ENCODE data around the gene ZNF799.
"Not testable (repeated sequence)": the region's sequence is repeated elsewhere in the genome, so short reads cannot be mapped to it uniquely, and the experiment has no call there.

The ZNF799 gene

DNA sequence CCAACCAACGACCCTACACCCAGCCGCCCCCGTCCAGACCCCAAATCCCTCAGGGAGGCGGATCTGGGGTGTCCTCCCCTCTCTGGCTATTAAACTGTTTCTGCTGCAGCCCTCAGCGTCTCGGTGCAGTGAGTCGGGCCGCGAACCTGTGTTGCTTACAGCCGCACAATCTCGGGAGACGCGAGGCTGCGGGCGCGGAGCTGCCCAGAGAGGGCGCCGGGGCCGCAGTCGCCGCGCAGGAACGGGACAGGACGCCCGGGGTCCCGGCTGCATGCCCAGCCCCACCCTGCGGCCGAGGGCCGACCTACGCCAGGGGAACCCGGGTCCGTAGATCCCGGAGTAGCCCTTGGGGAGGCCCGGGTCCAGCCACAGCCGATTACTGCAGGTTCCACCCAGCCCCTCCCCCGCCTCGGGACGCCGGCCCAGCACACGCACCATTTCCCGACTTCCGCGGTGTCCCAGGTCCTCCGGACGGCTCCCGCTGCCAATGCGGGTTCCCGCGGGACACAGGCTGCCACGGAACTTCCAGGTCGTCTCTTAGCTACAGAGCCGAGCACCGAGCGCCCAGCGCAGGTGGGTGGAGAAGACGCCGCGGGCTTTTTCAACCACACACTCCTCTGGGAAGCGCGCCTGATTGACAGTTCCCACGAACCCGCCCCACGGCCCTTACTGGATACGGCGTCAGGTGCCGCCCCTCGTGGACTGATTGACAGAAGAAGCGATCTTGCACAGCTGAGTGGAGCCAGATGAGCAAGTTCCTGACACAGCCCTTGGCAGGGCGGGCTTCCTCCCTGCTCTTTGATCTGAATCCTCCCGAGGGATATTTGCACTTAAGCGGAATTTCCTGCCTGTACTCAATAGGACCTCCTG lies at the start of gene ZNF799:
ZNF799 (minus strand) TSS at position 639 of the 870 bp plus-strand sequence; CDS start at position 438, 201 bp downstream.
- DNase-seq, result peak; percentile 95

- no peak for DNase-seq
These were observed 49.8 kb upstream of the ZNF799 start for GRCh38 chr19:12450844-12451243.

- DNase-seq, result no peak
These were observed 47.7 kb upstream of the ZNF799 start for GRCh38 chr19:12448808-12449207.

DNA sequence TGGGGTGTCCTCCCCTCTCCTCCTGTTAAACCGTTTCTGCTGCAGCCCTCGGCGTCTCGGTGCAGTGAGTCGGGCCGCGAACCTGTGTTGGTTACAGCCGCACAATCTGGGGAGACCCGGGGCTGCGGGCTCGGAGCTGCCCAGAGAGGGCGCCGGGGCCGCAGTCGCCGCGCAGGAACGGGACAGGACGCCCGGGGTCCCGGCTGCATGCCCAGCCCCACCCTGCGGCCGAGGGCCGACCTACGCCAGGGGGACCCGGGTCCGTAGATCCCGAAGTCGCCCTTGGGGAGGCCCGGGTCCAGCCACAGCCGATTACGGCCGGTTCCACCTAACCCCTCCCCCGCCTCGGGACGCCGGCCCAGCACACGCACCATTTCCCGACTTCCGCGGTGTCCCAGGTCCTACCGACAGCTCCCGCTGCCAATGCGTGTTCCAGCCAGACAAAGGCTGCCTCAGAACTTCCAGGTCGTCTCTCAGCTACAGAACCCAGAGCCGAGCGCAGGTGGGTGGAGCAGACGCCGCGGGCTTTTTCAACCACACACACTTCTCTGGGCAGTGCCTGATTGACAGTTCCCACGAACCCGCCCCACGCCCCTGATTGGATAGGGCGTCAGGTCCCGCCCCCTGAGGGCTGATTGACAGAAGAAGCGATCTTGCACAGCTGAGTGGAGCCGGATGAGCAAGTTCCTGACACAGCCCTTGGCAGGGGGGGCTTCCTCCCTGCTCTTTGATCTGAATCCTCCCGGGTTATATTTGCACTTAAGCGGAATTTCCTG lies 39.7 kb upstream of the ZNF799 start, which contains the start of gene ZNF443:
ZNF443 (minus strand) TSS at position 481 of the 776 bp plus-strand sequence; CDS start at position 374, 107 bp downstream.
- peak; percentile 98 for DNase-seq

GRCh38 chr19:12439686-12440540 lies 38.8 kb upstream of the ZNF799 start:
- DNase-seq, result peak; percentile 38

- DNase-seq, result not testable (repeated sequence)
These were observed 29.7 kb upstream of the ZNF799 start for GRCh38 chr19:12430726-12431299.

DNA sequence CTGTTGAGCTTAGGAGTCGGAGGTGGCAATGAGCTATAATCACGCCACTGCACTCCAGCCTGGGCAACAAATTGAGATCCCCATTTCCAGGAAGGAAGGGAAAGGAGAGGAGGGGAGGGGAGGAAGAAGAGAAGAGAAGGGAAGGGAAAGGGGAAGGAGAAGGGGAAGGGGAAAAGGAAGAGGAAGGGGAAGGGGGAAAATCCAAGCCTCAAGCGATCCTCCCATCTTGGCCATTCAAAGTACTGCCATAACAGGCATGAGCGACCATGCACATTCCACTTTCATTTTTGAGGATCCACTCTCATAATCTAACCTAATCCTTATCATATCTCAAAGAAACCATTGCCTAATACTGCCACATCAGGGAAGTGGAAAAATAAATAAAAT lies 24.8 kb upstream of the ZNF799 start:
- DNase-seq, result no peak

DNA sequence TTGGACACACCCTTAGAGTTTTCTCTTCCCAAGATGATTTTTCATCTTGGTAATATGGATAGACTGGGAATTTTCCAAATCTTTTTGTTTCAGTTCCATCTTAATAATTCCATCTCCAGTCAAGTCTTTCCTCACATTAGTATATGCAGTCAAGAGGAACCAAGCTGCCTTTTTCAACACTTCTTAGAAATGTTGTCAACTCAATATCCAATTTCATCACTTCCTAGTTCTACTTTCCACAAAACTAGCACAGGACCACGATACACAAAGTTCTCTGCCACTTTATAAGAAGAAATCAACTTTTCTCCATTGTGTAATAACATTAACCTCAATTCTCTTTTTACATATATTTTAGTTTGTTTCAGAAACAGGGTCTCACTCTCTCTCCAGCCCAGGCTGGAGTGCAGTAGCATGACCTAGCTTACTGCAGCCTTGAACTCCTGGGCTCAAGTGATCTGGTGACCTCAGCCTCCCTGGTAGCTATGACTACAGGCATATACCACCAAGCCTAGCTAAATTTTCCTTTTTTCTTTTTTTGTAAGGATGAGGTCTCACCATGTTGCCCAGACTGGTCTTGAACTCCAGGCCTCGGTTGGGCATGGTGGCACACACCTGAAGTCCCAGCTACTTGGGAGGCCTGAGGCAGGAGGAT lies 24.3 kb upstream of the ZNF799 start:
- DNase-seq, result no peak

DNA sequence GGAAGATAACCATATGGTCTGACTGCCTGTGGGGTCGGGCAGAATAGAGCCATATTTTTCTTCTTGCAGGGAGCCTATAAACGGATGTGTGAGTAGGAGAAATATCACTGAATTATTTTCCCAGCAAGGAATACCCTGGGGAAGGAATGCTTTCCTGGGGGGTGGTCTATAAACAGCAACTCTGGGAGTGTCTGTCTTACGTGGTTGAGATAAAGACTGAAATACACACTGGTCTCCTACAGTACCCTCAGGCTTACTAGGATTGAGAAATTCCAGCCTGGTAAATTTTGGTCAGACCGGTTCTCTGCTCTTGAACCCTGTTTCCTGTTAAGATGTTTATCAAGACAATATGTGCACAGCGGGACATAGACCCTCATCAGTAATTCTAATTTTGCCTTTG lies 16.2 kb upstream of the ZNF799 start:
- DNase-seq, result not testable (repeated sequence)

GRCh38 chr19:12411893-12412292 lies 10.8 kb upstream of the ZNF799 start:
- DNase-seq, result no peak

DNA sequence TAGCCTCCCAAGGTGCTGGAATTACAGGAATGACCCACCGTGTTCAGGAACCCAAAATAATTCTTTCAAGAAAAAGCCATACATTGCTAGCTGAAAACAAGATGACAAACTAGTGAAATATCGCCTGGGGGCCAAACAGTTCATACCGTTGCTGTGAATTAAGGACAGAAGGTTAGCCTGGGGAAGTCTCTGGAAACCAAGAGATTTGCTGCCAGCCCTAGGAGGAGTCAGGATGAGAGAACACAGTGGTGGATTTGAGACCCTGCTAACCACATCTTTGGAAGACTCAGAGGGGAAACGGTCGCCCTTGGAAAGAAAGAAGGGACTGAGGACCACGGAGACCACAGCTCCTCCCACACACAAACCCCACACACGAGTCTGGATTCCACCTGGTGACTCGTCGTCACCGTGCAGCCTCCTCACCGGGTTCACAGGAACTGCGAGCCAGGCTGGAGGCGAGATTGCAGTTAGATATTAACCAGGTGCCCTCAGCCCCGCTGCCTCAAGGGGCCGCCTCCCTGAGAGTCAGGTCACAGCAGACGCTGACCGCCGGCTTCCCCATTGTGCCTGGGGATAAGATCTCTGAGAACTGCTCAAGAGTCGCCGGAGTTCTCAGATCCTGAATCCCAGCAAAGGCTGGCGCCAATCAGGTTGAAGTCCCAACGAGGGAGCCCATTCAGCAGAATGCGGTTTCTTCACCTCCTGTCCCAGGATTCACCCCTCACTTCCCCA lies 1.0 kb downstream of the ZNF799 start:
- DNase-seq, result peak; percentile 29

GRCh38 chr19:12391148-12391547 lies 9.9 kb downstream of the ZNF799 start:
- not testable (repeated sequence) for DNase-seq

DNA sequence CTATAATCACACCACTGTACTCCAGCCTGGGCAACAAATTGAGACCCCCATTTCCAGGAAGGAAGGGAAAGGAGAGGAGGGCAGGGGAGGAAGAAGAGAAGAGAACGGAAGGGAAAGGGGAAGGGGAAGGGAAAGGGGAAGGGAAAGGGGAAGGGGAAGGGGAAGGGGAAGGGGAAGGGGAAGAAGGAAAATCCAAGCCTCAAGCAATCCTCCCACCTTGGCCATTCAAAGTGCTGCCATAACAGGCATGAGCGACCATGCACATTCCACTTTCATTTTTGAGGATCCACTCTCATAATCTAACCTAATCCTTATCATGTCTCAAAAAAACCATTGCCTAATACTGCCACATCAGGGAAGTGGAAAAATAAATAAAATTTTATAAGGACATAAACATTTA lies 14.7 kb downstream of the ZNF799 start:
- DNase-seq, result not testable (repeated sequence)

DNA sequence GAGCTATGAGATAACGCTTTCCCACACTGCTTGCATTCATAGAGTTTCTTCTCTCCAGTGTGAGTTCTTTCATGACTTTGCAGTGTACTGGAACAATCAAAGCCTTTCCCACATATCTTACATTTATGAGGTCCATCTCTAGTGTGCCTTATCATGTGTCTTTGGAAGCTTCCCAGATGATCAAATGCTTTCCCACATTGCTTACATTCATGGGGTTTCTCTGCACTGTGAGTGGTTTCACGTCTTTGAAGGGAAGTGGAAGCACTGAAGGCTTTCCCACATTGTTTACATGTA lies 20.7 kb downstream of the ZNF799 start:
- no peak for DNase-seq

DNA sequence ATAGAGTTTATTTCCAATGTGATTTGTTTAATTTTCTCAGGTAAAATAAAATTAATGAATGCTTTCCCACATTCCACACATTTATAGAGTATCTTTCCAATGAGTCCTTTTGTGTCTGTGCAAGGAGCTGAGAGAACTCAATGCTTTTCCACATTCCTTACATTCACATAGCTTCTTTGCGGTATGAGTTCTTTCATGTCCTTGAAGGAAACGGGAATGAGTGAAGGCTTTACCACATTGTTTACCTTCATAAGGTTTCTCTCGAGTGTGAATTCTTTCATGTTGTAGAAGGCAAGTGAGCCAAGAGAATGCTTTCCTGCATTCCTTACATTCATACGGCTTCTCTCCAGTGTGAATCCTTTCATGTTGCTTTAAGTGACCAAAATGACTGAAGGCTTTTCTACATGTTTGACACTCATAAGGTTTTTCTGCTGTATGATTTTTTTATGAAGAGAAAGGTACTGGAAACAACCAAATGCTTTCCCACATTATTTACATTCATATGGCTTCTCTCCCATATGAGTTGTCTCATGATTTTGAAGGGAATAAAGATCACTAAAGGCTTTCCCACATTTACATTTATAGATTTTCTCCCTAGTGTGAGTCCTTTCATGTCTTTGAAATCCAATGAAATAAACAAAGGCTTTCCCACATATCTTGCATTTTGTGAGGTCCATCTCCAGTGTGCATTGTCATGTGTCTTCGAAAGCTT lies 21.2 kb downstream of the ZNF799 start:
- DNase-seq, result no peak

- DNase-seq, result no peak
These were observed 27.0 kb downstream of the ZNF799 start for GRCh38 chr19:12374026-12374425.

DNA sequence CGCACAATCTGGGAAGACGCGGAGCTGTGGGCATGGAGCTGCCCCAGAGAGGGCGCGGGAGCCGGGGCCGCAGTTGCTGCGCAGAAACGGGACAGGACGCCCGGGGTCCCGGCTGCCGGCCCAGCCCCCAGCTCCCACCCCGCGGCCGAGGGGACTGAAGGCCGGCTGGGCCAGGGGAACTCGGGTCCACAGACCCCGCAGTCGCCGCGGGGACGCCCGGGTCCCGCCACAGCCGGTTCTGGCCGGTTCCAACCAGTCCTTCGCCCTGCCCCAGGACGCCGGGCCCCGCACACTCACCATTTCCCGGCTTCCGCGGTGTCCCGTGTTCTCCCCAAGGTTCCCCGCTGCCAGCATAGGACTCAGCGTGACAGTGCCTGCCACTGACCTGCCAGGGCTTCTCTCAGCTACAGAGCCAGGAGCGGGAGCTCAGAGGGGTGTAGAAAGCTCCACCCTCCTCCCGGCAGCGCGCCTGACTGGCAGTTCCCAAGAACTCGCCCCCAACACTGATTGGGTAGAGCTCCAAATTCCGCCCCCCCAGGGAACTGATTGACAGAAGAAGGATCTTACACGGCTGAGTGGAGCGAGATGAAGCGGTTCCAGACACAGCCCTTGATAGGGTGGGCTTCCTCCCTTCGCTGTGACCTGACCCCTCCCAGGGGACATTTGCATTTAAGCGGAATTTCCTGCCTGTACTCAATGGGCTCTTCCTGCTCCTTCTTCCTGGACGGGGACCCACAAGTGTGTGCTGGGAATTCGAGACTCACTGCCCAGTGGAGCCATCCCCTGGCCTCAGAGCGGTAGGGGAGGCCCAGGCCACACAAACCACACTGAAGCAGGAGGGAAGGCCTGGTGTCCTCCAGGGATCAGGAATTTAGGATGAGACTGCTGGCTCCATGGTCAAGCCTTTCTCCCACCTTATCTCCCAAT lies 35.6 kb downstream of the ZNF799 start, which contains the start of gene ZNF442:
ZNF442 (minus strand) TSS at position 448 of the 927 bp plus-strand sequence. CDS start 2,052 bp downstream, outside the sequence.
- peak; percentile 99 for DNase-seq

DNA sequence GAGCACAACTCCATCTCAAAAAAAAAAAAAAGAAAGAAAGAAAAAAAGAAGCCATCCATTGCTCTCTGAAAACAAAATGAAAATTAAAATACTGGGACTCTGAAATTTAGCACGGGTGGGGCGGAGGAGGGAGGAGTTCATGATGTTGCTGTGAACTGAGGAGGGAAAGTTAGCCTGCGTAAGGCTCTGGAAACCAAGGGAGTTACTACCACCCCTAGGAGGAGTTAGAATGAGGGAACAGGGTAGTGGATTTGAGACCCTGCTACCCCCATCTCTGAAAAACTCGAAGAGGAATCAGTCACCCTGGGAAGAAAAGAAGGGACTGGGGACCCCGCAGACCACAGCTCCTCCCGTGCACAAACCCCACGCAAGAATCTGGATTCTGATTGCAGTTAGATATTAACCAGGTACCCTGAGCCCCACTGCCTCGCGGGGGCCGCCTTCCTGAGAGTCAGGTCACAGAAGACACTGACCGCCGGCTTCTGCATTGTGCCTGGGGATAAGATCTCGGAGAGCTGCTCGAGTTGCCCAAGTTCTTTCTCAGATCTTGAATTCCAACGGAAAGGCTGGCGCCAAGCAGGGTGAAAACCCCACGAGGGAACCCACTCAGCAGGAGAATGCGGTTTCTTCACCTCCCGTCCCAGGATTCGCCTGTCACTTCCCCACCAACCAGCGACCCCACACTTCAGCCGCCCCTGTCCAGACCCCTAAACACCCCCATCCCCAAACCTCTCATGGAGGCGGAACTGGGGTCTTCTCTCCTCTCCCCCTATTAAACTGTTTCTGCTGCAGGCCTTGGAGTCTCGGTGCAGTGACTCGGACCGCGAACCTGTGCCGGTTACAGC lies 36.5 kb downstream of the ZNF799 start:
- peak; percentile 8 for DNase-seq
